NCI-H2227 (cell line): ENCODE data around the gene FCF1.

Experiments
- DNase-seq: peaks from one replicate; lab custom pipeline; 2025; ENCODE audit not compliant: unreplicated experiment; lab: John Stamatoyannopoulos, UW

FCF1 gene

DNA sequence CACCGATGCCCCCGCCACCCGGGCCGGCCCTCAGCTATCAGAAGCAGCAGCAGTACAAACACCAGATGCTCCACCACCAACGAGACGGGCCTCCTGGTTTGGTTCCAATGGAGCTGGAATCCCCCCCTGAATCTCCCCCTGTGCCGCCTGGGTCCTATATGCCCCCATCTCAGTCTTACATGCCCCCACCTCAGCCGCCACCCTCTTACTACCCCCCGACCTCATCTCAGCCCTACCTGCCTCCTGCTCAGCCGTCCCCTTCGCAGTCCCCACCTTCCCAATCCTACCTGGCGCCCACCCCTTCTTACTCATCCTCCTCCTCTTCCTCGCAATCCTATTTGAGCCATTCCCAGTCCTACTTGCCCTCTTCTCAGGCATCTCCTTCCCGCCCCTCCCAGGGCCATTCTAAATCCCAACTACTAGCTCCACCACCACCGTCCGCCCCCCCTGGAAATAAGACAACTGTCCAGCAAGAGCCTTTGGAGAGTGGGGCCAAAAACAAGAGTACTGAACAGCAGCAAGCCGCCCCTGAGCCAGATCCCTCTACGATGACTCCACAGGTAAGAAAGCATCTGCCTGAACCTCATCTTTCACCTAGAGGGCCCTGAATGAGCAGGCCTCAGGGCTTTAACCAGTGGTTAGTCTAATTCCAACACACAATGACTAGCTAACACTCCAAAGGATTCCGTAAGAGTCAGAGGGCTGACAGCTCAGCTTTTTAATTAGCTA, 51.0 kb downstream of the FCF1 start:
- DNase-seq = no peak

- DNase-seq = no peak
Observed at GRCh38 chr14:74765721-74766120, 52.8 kb downstream of the FCF1 start.

DNA sequence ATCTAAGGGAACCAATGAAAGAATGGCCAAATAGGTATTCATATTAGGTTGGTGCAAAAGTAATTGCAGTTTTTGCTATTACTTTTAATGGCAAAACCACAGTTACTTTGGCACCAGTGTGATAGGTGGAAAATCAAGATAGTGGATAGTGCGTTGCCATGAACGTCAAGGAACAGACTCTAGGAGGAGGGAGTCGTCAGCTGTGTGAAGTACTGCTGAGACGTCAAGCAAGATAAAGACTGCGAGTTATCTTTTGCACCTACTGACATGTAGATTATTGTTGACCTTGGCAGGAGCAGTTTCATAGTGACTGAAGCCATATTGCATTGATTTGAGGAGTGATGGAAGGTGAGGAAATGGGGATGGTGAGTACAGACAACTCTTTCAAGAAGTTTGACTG, 58.5 kb downstream of the FCF1 start:
- DNase-seq = no peak

DNA sequence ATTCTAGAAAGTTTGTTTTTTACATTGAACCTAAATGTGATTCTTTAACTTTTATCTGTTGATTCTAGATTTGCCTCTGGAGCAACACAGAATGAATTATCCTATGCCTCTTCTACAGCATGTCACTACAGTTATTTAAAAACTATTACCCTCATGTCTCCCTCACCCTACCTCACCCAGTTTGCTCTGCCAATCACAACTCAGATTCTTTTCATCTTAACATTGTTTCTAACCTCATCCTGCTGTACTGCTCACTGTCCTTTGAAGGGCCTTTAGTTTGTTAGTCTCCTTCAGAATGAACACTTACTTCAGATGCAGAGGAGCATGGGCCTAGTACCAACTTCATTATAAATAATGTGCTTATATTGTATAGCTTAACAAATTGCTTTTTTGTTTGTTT, 71.7 kb downstream of the FCF1 start:
- DNase-seq = no peak

DNA sequence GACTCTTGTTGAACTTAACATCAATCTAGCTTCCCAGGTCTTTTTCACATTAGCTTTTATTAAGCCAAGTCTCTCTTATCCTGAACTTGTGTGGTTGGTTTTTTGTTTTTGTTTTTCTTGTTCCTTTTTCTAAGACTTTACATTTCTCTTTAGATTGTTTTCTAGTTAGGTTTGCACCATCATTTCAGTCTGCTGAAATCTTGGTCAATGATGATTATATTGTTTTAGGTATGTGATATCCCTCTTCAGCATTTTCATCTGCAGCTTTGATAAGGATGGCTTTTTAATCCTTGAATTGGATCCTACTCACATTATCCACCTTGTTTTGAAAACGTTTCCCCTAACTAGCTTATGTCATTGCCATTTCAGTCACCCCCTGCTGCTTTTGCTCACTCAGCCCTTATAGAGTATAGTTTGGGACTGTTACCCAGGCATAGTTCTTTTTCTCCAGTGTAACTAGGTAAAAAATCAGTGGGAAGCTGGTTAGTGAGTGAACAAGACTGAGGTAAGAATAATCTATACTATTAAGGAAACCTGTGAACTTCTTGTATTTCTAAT, 72.2 kb downstream of the FCF1 start:
- DNase-seq = no peak

DNA sequence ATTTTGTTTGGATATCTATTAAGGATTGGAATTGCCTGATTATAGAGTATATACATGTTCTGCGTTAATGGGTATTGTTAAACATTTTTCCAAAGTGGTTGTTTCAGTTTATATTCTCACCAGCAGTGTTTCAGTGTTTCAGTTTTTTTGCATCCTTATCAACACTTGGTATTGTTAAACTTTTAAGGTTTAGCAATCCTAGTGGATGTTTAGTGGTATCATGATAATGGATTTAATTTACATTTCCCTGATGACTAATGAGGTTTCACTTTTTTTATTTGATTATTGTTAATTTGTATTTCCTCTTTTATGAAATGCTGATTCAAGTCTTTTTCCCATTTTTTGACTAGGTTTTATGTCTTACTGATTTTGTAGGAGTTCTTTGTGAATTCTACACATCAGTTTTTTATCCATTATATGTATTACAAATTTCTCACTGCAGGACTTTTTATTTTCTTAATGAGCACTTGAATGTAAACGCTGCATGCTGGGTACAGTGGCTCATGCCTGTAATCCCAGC, 73.9 kb downstream of the FCF1 start:
- no peak for DNase-seq
